Aorta (tissue), 5 donors: ENCODE data around the gene RAB3D. TPM values are rescaled to one million over a fixed set of nuclear protein-coding genes. Genes with fewer than 3 reads are reported as not detected.

ENCODE experiments used
- ATAC-seq: fragments of 200-7000 bp; cut with Tn5 transposase; one replicate; pipeline ENCODE4 v1.9.1; 2022; ENCODE audit warnings: moderate library complexity; ENCODE audit not compliant: low FRiP score
- DNase-seq, 2 donors: peaks; one replicate each; pipeline ENCODE4 v3.0.0-alpha.2; 2020
- H3K27ac ChIP-seq, 2 donors: one replicate each; pipeline ENCODE4 v1.5.1; 2013; ENCODE audit warnings: low read length in 2 of 2, mild to moderate bottlenecking in 2 of 2, moderate library complexity in 2 of 2, control low read depth in 1 of 2, inconsistent platforms in 1 of 2, low read depth in 1 of 2
- H3K27me3 ChIP-seq, 2 donors: one replicate each; pipeline ENCODE4 v1.6.1; 2013; ENCODE audit warnings: control low read depth in 1 of 2, low read length in 1 of 2, mild to moderate bottlenecking in 1 of 2, moderate library complexity in 1 of 2; ENCODE audit not compliant: insufficient read depth in 2 of 2, control insufficient read depth in 1 of 2
- H3K36me3 ChIP-seq, 2 donors: one replicate each; pipeline ENCODE4 v1.6.1; 2013; ENCODE audit warnings: control low read depth in 1 of 2, low read length in 1 of 2, mild to moderate bottlenecking in 1 of 2; ENCODE audit not compliant: insufficient read depth in 2 of 2, control insufficient read depth in 1 of 2
- H3K4me1 ChIP-seq, 2 donors: one replicate each; pipeline ENCODE4 v1.6.1; 2013; ENCODE audit warnings: low read length in 2 of 2, control low read depth in 1 of 2, mild to moderate bottlenecking in 1 of 2, moderate library complexity in 1 of 2; ENCODE audit not compliant: insufficient read depth in 2 of 2, control insufficient read depth in 1 of 2
- H3K4me3 ChIP-seq, 2 donors: one replicate each; pipeline ENCODE4 v1.5.1; 2013; ENCODE audit warnings: low read length in 2 of 2, control low read depth in 1 of 2, mild to moderate bottlenecking in 1 of 2
- H3K9me3 ChIP-seq: one replicate; pipeline ENCODE4 v1.6.1; 2013; ENCODE audit warnings: mild to moderate bottlenecking, low read length; ENCODE audit not compliant: control insufficient read depth
- WGBS, 2 donors: extraction: QIAGEN DNeasy Blood & Tissue Kit; methylation state at CpG; one replicate each; pipeline ENCODE4 v1.1.7; 2013; 5-methylcytosine and 5-hydroxymethylcytosine counted together
- intact Hi-C, 2 donors: fragments of 100-400 bp; cut with DNase I; formaldehyde crosslinking; loops; one replicate each; pipeline versions ENCODE4 v1.14.2 to v1.15.0; 2022
- polyA plus RNA-seq, 2 donors: library from polyadenylated mRNA; stranded (reverse); fragments of 200-250 nt; gene quantifications; one replicate each; pipeline ENCODE4 v1.2.3, GENCODE V29; 2013
- total RNA-seq, 2 donors: library from RNA; stranded (reverse); fragmentation: NEBNext Ultra II Directional; extraction: Animal tissue kit (Norgen Biotek cat#: 25700); gene quantifications; one replicate each; pipeline ENCODE4 v1.2.1, GENCODE V29; 2021
- donor health status: healthy with polysubstance abuse.
- donor health status: Bipolar disorder and iron deficiency.
- donor health status: DM: no; HTN: no; CAD: no.
- donor health status: DM: no; HTN: no; CAD: no.
- donor health status: DM: yes; HTN: yes; CAD: no.

The RAB3D gene
- total and polyA plus RNA-seq, 4 donors: 3.0 to 32.7 (median 16.9) TPM

GRCh38 chr19:11284515-11284914 is 54.9 kb downstream of the RAB3D start:
- intact Hi-C loops: no loop called here
- ATAC-seq (no peak), DNase-seq (no peak)
- no peak overlapping the region for H3K4me3 ChIP-seq
- H3K27me3 ChIP-seq: no peaks in the 10 kb centered on the region
- WGBS, 2 donors: 64 to 68% methylated on average over 6 of the region's 6 CpGs
- H3K4me1 ChIP-seq: no peaks in the 10 kb centered on the region
- no peak overlapping the region for H3K27ac ChIP-seq
- H3K9me3 ChIP-seq: no peaks in the 10 kb centered on the region
- no peaks in the 10 kb centered on the region for H3K36me3 ChIP-seq

DNA sequence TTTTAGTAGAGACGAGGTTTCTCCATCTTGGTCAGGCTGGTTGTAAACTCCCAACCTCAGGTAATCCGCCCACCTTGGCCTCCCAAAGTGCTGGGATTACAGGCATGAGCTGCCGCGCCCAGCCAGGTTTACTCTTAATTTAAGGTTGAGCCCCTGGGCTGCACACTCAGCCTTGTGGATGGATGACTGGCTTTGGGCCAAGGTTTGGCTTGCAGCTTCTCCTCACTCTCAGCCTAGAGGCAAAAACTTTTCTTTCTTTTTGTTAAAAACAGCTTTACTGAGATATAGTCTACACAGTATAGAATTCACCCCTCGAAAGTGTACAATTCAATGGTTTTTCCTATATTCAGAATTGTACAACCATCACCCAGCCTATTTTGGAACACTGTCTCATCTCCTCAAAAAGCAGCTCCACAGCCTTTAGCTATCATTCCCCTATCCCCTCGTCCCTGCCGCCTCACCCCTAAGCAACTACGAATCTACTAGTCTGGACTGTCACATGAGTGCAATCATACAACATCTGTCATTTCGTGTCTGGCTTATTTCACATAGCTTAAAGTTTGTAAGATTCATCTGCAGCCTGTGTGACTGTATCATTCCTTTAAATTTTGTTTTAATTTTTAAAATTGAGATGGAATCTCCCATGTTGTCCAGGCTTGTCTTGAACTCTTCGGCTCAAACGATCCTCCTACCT is 58.0 kb downstream of the RAB3D start:
- Histone ChIP-seq H3K27me3 (no peaks in the 10 kb centered on the region), H3K36me3 (no peaks in the 10 kb centered on the region), H3K4me1 (no peaks in the 10 kb centered on the region), H3K4me3 (no peak overlapping the region), H3K27ac (no peak overlapping the region), H3K9me3 (no peaks in the 10 kb centered on the region)
- intact Hi-C loops: no loop called here
- ATAC-seq (no peak), DNase-seq (no peak)
- WGBS, 2 donors: 64 to 71% methylated on average over 11 of the region's 11 CpGs

GRCh38 chr19:11279505-11280236 is 59.8 kb downstream of the RAB3D start:
- H3K4me3 ChIP-seq: no peak overlapping the region
- no peak overlapping the region for H3K27ac ChIP-seq
- no peaks in the 10 kb centered on the region for H3K9me3 ChIP-seq
- no peaks in the 10 kb centered on the region for H3K4me1 ChIP-seq
- no peaks in the 10 kb centered on the region for H3K36me3 ChIP-seq
- 89 to 91% methylated on average over 5 of the region's 5 CpGs for WGBS, 2 donors
- H3K27me3 ChIP-seq: no peaks in the 10 kb centered on the region
- intact Hi-C loops: no loop called here
- no peak for DNase-seq
- ATAC-seq: no peak

GRCh38 chr19:11278670-11279069 is 60.8 kb downstream of the RAB3D start:
- Histone ChIP-seq H3K4me1 (no peaks in the 10 kb centered on the region), H3K27me3 (no peaks in the 10 kb centered on the region), H3K36me3 (no peaks in the 10 kb centered on the region), H3K4me3 (no peak overlapping the region), H3K27ac (no peak overlapping the region), H3K9me3 (no peaks in the 10 kb centered on the region)
- ATAC-seq (no peak), DNase-seq (no peak)
- 27 to 31% methylated on average over 6 of the region's 6 CpGs for WGBS, 2 donors
- intact Hi-C loops: no loop called here

- Histone ChIP-seq H3K27ac (no peak overlapping the region), H3K4me3 (no peak overlapping the region), H3K9me3 (no peaks in the 10 kb centered on the region), H3K27me3 (no peaks in the 10 kb centered on the region), H3K4me1 (no peaks in the 10 kb centered on the region), H3K36me3 (no peaks in the 10 kb centered on the region)
- WGBS, 2 donors: 72 to 75% methylated on average over 4 of the region's 4 CpGs
- intact Hi-C loops: no loop called here
- no peak for ATAC-seq
- DNase-seq: no peak
These were observed 64.8 kb downstream of the RAB3D start for GRCh38 chr19:11274533-11275086.

- 75 to 87% methylated on average over 5 of the region's 5 CpGs for WGBS, 2 donors
- no peaks in the 10 kb centered on the region for H3K27me3 ChIP-seq
- no peaks in the 10 kb centered on the region for H3K36me3 ChIP-seq
- no peak overlapping the region for H3K27ac ChIP-seq
- ATAC-seq (no peak), DNase-seq (no peak)
- no peaks in the 10 kb centered on the region for H3K4me1 ChIP-seq
- intact Hi-C loops: no loop called here
- H3K9me3 ChIP-seq: no peaks in the 10 kb centered on the region
- no peak overlapping the region for H3K4me3 ChIP-seq
These were observed 65.5 kb downstream of the RAB3D start for GRCh38 chr19:11273989-11274388.

DNA sequence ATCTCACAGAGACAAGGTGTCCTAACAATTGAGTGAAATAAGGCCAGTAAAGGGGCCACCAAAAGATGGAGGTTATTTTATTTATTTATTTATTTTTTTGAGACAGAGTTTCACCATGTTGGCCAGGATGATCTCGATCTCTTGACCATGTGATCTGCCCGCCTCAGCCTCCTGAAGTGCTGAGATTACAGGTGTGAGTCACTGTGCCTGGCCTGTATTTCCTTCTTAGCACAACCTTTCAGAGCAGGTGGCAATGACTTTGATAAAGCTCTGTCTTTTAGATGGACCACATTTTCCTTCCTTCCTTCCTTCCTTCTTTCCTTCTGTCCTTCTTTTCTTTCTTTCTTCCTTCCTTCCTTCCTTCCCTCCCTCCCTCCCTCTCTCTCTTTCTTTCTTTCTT is 66.2 kb downstream of the RAB3D start:
- intact Hi-C loops: no loop called here
- H3K27ac ChIP-seq: no peak overlapping the region
- ATAC-seq (no peak), DNase-seq (no peak)
- H3K4me3 ChIP-seq: no peak overlapping the region
- no peaks in the 10 kb centered on the region for H3K4me1 ChIP-seq
- H3K9me3 ChIP-seq: no peaks in the 10 kb centered on the region
- H3K36me3 ChIP-seq: no peaks in the 10 kb centered on the region
- 85 to 86% methylated on average over 2 of the region's 2 CpGs for WGBS, 2 donors
- H3K27me3 ChIP-seq: no peaks in the 10 kb centered on the region
